Activated gamma-delta T cell treated with anti-CD3 and anti-CD28 coated beads, Interleukin-2, amount 50 U/mL, for 16 hours (primary cell): ENCODE measurements around the gene VAMP4.
"Not testable (repeated sequence)": the region's sequence is repeated elsewhere in the genome, so short reads cannot be mapped to it uniquely, and the experiment has no call there.

ENCODE experiments used
- DNase-seq: peaks from one replicate; pipeline ENCODE4 v3.0.0-alpha.2; 2020; ENCODE audit warnings: low read depth

VAMP4 gene

DNA sequence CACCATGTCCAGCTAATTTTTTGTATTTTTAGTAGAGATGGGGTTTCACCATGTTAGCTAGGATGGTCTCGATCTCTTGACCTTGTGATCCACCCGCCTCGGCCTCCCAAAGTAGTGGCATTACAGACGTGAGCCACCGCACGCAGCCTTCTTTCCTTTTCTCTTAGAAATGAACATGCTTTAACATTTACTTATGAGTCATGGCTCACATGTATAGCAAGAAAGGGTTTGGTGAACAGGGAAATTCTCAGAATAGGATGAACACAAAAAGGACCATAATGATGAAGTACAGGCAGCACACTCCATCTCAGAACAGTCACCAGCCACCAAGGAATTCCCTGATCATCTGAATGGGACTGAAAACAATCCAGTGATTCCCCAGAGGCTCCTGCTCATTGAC lies 9.4 kb upstream of the VAMP4 start:
- no peak for DNase-seq

DNA sequence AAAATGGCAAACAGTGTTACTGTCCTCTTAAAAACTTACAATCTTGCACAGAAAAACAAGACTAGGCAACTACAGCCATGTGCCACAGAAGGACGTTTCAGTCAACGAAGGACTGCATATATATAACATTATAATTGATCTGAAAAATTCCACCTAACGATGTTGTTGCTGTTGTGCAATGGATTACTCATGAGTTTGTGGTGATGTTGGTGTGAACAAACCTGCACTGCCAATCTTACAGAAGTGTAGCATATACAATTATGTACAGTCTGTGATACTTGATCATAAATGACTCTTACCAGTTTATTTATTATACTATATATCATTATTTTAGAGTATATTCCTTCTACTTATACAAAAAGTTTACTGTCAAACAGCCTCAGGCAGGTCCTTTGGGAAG lies 6.8 kb upstream of the VAMP4 start:
- DNase-seq, result no peak

DNA sequence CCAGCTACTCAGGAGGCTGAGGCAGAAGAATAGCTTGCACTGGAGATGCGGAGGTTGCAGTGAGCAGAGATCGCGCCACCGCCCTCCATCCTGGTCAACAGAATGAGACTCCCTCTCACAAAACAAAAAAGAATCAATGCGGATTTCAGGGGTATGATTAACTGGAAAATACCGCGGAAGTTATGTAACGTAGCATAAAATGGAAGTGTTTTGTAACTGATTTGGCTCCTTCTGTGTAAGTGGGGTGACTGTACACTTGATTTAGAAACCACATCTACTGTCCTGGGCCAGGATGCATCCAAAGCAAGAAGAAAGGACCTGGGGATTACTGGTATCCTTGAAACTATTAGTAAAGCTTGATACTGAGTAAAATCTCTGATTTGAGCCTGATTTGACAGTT lies 3.1 kb upstream of the VAMP4 start:
- no peak for DNase-seq

DNA sequence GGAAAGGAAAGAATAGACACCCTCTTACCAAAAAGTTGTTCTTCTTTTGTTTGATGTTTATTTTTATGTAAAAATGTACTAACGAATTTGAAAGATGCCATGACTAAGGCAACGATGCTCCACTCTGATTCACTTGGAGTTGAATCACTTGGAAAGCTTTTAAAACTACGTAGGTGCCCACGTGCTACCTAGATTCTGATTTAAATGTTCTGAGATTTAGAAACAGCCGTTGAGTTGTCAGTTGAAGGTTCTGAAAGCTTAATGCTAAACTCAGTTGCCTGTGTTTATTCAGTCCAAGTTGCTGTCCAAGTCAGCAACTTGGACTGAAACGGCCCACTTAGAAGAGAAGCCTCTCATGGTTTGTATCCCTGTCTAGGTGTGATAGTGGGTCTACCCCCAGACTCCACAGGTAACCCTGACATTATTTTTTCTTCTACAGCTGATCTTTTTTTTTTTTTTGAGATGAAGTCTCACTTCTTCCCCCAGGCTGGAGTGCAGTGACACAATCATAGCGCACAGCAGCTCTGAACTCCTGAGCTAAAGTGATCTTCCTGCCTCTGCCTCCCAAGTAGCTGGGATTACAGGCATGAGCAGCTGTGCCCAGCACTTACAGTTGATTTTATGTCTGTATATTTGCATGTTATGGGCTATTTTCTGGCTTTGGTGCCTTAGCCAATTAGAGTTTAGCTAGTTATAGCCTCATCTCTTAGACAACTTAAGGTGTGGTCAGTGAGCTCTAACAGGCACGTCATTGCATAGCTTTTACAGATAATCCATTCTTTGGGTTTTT lies 1.4 kb upstream of the VAMP4 start:
- no peak for DNase-seq

DNA sequence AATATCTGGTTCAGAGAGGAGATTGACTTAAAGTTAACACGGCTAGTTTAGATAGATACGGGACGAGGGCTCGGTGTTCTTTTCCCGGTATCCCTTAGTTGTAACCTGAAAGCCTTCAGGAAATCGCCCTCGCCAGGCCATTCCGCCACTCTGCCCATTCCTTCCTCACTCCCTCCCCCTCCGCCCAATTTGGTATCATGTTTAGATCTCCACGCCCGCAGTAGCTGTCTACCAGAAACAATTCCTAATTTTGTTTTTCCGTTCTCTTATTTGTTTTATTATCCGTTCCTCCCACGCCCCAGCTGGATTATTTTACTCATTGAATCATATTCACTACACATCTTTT lies 685 bp upstream of the VAMP4 start:
- no peak for DNase-seq

DNA sequence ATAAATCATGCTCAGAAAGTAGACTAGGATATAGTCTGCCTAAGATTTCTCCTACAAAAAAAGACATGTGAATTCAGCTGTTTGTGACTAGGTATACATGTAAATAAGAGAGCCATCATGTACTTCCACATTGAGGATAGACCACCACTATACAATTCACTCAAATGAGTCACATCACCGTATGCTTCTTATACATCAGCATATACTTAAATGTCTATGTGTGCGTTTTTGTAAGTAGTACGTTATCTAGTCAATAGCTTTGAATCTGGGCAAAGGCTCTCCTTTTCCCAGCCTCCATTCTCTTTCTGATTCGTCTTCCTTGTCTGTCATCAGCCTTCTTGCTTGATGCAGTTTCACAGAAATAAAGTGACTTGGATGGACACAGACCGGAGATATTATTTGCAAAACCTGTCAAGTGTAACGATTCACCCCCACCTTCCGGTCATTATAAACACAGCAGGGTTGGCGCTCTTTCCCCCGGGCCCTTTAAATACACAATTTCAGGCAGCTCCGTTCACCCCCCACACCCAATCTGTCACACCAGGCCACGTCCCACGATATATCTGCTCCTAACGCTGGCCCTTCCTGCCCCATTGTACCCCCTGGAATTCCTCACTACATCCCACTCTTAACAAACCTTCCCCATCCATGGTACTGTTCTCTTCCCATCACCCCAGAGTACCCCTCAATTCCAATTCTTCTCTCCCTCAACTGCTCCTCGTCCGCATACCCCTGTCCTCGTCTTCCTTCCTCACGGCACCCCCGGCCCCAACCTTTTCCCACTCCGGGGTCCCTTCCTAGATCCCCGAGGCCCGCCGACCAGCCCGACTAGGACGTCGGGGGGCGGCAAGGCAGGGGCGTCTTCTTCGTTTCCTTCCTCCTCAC lies 636 bp downstream of the VAMP4 start:
- DNase-seq, result peak; percentile 27

DNA sequence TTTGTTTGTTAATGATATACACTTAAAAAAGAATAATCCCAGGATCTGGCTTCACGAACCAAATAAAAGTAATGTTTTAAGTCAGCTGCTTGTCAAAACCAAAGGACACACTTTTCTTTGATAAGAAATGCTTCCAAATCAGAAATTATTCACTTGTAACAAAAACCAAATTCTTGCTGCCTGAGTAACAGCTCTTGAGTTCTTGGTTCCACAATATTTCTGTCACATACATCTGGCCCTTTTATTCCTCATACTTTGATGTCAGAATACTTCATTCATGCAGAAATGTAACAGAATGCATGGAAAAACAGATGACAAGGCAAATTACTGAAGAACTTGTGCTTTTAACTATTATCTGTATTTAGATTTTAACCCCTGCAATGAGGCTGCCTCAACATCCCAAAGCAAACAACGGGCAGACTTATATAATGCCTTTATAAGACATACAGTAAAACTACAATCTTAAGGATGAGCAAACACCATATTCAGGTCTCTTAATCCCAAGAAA lies 1.5 kb downstream of the VAMP4 start:
- no peak for DNase-seq

DNA sequence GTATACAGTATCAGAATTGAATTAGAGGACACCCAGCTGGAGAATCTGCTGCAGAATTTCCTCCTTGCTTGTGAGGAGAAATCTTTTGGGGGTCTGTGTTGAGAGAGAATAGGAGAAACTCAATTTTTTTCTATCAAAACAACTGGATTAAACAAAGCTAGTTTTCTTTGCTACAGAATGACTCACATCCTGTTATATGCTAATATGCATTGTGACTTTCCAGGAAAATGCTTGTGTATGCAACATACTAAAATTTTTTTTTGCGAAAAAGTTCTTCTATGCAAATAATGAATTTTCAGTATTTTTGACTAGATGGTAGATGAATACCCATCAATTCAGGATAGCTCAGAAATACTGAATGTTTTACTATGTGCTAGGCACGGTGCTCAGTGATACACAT lies 2.2 kb downstream of the VAMP4 start:
- DNase-seq, result no peak

DNA sequence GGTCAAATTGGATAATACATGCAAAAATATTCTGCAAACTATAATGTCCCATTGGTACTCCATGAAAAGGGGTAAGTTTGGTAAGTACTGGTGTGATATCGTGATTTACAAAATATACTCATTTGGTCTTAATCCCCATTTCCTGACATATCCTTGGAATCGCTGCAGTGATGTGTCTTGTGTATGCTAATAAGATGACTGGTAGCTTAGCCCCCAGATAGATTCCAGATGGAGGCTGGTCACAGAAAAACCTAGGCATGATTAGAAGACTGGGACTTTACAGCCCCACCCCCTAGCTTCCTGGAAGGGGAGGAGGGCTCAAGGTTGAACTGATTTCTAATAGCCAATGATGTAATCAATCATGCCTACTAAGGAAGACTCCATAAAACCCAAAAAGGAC lies 3.0 kb downstream of the VAMP4 start:
- DNase-seq, result no peak

DNA sequence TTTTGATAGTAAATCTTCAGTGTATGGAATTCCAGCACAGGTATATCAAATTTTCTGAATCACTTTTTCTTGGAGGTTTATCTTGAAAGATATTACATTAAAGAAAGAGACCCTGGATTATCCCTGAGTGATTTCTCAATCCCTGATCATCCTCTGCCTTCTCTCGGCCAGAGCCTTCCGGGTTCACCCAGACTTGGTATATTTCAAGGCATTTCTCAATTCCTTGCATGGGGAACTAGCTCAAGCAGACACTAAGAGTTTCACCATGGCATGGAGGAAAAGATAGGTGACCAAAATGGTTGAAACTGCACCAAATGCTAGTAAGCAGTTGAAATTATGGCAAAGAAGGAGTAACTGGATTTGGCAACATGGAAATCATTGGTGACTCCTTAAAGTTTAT lies 5.7 kb downstream of the VAMP4 start:
- DNase-seq, result no peak

DNA sequence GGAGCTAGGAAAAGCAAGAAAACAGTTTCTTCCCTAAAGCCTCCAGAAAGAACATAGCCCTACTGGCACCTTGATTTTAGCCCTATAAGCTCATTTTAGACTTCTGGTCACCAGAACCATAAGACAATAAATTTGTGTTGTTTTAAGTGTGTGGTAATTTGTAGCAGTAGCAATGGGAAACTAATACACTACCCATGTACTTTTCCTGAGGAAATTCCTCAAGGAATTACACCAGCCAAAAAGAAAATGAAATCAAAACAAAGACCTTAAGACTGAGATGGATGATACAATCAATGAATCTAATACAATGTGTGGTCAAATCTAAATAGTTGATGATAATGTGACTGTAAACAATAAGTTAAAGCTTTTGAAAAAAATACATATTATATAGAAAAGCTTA lies 11.8 kb downstream of the VAMP4 start:
- no peak for DNase-seq

DNA sequence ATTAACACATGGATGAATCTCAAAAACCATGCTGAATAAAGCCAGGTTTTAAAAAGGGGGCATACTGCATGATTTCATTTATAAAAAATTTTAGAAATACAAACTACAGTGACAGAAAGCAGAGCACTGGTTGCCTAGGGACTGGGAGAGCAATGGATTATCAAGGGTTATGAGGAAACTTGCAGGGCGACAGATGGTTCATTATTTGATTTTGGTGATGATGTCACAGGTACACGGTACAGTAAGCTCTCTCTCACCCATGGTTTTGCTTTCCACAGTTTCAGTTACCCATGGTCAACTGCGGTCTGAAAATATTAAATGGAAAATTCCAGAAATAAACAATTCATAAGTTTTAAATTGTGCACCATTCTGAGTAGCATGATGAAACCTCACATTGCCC lies 14.1 kb downstream of the VAMP4 start:
- DNase-seq, result no peak

DNA sequence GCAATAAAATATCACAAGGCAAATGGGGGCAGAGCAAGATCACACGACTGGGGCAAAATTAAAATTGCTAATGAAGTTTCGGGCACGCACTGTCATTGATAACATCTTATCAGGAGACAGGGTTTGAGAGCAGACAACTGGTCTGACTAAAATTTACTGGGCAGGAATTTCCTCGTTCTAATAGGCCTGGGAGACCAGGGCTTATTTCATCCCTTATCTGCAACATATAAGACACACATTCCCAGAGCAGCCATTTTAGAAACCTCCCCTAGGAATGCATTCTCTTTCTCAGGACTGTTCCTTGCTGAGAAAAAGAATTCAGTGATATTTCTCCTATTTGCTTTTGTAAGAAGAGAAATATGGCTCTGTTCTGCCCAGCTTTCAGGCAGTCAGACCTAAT lies 18.7 kb downstream of the VAMP4 start:
- not testable (repeated sequence) for DNase-seq

DNA sequence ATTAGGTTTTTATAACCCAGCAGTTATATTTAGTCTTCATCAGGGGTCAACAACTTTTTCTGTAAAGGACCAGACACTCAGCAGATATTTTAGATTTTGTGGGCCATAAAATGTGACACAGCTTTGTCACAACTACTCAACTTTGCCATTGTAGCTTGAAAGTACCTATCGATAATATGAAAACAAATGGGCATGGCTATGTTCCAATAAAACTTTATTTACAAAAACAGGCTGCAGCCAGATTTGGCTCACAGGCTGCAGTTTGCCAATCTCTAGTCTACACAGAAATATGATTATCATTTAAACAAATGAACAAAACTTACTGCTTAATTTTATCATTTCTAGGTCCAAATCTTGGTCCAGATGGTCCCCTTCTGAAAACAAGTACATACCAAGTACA lies 23.0 kb downstream of the VAMP4 start:
- DNase-seq, result no peak

DNA sequence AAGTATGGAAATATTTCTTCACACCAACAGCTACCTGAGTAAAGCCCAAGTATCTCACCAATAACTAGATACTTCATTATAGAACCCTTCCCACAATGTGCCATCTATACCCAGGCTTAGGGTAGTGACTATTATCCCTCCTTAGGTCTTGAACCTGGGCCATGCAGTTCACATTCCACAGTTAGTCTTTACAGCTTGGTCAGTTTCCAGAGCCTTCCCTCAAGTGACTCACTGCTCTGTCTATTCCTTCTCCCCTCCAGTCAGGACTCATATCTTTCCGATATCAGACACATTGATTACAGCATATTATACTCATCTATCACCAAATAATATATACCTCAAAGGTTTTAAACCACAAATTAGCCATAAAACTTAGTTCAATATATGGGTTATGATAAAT lies 23.6 kb downstream of the VAMP4 start:
- DNase-seq, result no peak

DNA sequence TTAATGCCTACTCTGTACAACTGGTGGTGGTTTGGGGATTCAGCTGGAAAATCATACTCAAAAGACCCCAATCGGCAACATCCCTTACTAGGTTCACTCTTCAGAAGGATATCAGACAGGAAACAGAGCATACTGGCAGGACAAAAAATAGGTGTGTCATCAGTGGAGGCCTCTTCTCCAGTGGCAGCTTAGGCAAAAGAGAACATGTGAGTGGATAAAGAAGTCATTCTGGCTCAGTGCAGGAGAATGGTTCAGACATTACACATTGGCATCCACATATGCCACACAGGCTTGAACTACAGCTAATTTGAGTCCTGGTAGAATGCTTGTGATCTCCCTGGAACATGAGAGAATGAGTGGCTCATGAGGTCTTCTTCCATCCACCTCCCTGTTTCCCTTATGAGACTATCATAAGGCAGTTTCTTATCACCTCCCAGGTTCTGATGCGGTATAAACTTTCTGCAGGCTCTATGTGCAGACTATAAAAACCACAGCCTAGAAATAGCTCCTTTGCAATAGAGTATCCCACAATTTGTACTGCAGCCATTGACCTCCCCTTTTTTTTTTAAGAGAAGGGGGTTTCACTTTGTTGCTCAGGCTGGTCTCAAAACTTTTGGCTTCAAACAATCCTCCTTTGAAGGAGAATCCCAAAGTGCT lies 24.7 kb downstream of the VAMP4 start:
- no peak for DNase-seq

DNA sequence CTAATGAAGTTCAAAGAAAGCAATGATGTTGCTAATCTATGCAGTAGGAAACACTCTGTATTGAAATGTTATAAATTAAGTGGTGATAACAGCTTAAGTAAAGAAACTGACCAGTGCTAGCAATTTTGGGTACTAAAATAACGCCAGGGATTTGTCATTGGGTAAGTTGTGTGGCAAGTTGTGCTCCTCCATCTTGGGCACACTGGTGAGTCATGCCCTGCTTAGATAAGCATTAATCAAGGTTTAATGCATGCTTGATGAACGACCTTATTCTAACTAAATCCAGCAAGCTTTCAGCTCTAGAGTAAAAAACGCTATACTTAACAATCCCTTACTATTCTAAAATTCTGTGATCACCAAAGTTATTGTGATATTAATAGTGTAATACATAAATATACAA lies 25.2 kb downstream of the VAMP4 start:
- no peak for DNase-seq

DNA sequence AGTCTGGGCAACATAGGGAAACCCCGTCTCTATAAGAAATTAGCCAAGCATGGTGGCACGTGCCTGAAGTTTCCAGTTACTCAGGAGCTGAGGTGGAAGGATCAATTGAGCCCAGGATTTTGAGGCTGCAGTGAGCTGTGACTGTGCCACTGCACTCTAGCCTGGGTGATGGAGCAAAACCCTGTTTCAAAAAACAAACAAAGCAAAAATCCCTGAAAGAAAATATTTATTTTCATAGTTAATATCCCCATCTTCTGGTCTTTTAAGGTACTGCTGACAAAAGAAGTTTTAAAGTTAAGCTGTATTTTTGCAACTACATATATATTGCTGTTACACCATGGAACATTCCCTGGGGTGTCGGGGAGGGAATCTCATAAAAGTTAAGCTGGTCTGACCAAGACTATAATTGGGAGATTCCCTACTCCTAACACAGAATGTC lies 26.0 kb downstream of the VAMP4 start:
- DNase-seq, result no peak

DNA sequence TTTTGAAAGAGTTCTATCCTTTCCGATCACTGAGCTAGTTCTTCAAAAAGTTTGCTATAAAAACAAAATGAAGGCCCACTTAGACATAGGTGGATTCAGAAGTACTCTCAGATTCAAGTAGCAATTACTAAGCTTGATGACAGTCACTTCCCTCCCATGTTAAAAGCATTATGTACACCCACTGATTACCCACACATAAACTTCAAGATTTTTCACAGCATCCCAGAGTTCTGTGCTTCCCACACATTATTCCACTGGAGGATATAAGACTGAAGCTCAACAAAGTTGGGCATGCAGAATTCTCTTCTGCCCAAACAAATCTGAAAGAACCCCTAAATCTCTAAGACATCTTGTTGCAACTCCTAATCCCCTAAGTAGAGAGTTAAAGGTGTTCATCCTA lies 29.5 kb downstream of the VAMP4 start:
- DNase-seq, result no peak

DNA sequence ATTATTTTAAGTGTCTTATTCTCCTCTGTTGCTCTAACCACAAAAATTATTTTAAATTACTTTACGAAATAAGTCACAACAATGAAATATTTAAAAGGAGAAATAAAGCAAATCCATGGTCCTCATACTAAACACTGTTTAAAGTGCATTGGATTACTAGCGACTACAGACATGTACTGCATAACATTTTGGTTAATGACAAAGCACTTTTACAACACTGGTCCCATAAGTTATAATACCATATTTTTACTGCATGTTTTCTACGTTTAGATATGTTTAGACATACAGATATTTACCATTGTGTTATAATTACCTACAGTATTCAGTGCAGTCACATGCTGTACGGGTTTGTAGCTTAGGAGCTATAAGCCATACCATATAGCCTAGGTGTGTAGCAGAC lies 30.2 kb downstream of the VAMP4 start:
- no peak for DNase-seq

DNA sequence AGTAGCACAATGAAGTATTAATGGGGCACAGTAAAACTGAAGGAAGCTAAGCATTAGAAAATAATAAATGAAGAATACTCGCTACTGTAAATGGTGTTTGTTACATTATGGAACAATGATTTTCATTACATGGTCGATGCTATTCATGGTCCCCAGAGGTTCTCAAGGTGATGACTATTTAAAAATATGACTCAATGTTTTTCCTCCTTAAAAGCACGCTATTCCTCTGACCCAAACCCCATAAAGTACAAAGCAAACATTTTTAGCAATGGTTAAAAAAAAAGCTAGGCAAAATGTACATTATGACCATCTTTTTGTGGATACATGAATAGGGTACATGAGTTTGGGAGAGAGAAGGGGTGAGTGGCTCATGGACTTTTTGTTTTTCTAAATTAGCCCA lies 34.3 kb downstream of the VAMP4 start:
- no peak for DNase-seq

DNA sequence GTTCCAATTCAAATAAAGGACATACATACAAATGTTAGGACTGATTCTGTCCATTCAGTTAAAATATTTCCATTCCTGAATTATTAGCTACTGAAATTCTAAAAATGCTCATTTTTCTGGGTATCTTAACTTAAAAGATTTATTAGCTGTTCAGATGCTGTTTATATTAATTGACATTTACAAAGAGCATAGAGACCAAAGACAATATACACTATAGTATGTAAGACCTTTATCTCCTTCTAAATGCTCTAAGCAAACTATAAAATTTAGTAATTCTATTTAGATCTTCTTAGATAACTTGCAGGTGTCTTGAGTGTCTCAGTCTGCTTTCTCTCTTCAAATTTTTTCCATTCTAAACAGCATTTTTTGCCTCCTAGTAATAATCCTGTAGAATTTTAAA lies 39.3 kb downstream of the VAMP4 start:
- no peak for DNase-seq

DNA sequence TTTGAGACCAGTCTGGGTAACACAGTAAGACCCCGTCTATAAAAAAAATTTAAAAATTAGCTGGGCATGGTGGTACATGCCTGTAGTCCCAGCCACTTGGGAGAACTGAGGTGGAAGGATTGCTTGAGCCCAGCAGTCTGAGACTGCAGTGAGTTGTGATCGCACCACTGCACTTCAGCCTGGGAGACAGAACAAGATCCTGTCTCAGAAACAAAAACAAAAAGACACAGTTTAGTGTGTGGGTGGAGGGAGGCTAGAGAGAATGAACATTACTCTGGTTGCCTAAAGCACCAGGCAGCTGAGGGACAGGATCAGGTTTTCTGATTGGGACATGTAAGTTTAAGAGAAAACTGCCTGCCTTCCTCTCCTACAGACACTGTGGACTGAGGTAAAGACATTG lies 42.3 kb downstream of the VAMP4 start:
- no peak for DNase-seq
